ENCODE measurements around the gene TRIM33.

TRIM33 gene

GRCh38 chr1:114540272-114540671, 29.3 kb upstream of the TRIM33 start:
- no peak overlapping the region for H3K4me3 ChIP-seq (ENCODE audit: low read depth, low read length)
- DNase-seq (ENCODE audit: low read depth) = no peak
- TF ChIP-seq MAX (IDR thresholded peaks at IDR 0.05; ENCODE audit: low read depth, low read length) = no peak
- TF ChIP-seq CTCF (IDR thresholded peaks at IDR 0.05; ENCODE audit: low read depth, low read length) = no peak
- TF ChIP-seq POLR2A (IDR thresholded peaks at IDR 0.05; ENCODE audit: extremely low read depth, insufficient read length) = no peak
- TF ChIP-seq MYC (IDR thresholded peaks at IDR 0.05; ENCODE audit: low read depth, low read length) = no peak

GRCh38 chr1:114536043-114536442, 25.0 kb upstream of the TRIM33 start:
- DNase-seq (ENCODE audit: low read depth) = no peak
- H3K4me3 ChIP-seq (ENCODE audit: low read depth, low read length) = no peak overlapping the region
- TF ChIP-seq POLR2A (IDR thresholded peaks at IDR 0.05; ENCODE audit: extremely low read depth, insufficient read length) (no peak), MAX (IDR thresholded peaks at IDR 0.05; ENCODE audit: low read depth, low read length) (no peak), CTCF (IDR thresholded peaks at IDR 0.05; ENCODE audit: low read depth, low read length) (no peak), MYC (IDR thresholded peaks at IDR 0.05; ENCODE audit: low read depth, low read length) (no peak)

- TF ChIP-seq CTCF (IDR thresholded peaks at IDR 0.05; ENCODE audit: low read depth, low read length) = no peak
- no peak for TF ChIP-seq POLR2A (IDR thresholded peaks at IDR 0.05; ENCODE audit: extremely low read depth, insufficient read length)
- TF ChIP-seq MYC (IDR thresholded peaks at IDR 0.05; ENCODE audit: low read depth, low read length) = no peak
- TF ChIP-seq MAX (IDR thresholded peaks at IDR 0.05; ENCODE audit: low read depth, low read length) = no peak
- no peak overlapping the region for H3K4me3 ChIP-seq (ENCODE audit: low read depth, low read length)
- DNase-seq (ENCODE audit: low read depth) = no peak
These were observed 24.4 kb upstream of the TRIM33 start for GRCh38 chr1:114535401-114535800.

GRCh38 chr1:114531094-114531493, 20.1 kb upstream of the TRIM33 start:
- no peak for DNase-seq (ENCODE audit: low read depth)
- H3K4me3 ChIP-seq (ENCODE audit: low read depth, low read length) = no peak overlapping the region
- TF ChIP-seq MYC (IDR thresholded peaks at IDR 0.05; ENCODE audit: low read depth, low read length) (no peak), MAX (IDR thresholded peaks at IDR 0.05; ENCODE audit: low read depth, low read length) (no peak), CTCF (IDR thresholded peaks at IDR 0.05; ENCODE audit: low read depth, low read length) (no peak), POLR2A (IDR thresholded peaks at IDR 0.05; ENCODE audit: extremely low read depth, insufficient read length) (no peak)

GRCh38 chr1:114530224-114530623, 19.2 kb upstream of the TRIM33 start:
- DNase-seq (ENCODE audit: low read depth) = no peak
- no peak overlapping the region for H3K4me3 ChIP-seq (ENCODE audit: low read depth, low read length)
- TF ChIP-seq CTCF (IDR thresholded peaks at IDR 0.05; ENCODE audit: low read depth, low read length) (no peak), MAX (IDR thresholded peaks at IDR 0.05; ENCODE audit: low read depth, low read length) (no peak), POLR2A (IDR thresholded peaks at IDR 0.05; ENCODE audit: extremely low read depth, insufficient read length) (no peak), MYC (IDR thresholded peaks at IDR 0.05; ENCODE audit: low read depth, low read length) (no peak)

- TF ChIP-seq MYC (IDR thresholded peaks at IDR 0.05; ENCODE audit: low read depth, low read length) (no peak), CTCF (IDR thresholded peaks at IDR 0.05; ENCODE audit: low read depth, low read length) (no peak), MAX (IDR thresholded peaks at IDR 0.05; ENCODE audit: low read depth, low read length) (no peak), POLR2A (IDR thresholded peaks at IDR 0.05; ENCODE audit: extremely low read depth, insufficient read length) (no peak)
- DNase-seq (ENCODE audit: low read depth) = no peak
- no peak overlapping the region for H3K4me3 ChIP-seq (ENCODE audit: low read depth, low read length)
These were observed 13.9 kb upstream of the TRIM33 start for GRCh38 chr1:114524944-114525343.

Measured in NB4 (cell line).